Kidney (tissue), 14 donors: ENCODE data around the gene KRTAP29-1. TPM values are rescaled to one million over a fixed set of nuclear protein-coding genes. Genes with fewer than 3 reads are reported as not detected.

ENCODE experiments used
- DNase-seq, 5 donors: peaks; one replicate each; pipeline ENCODE4 v3.0.0-alpha.2; 2013 to 2020
- FAIRE-seq: peaks from 2 replicates; lab custom pipeline; 2012; peaks lifted over from hg19 to GRCh38; lab: Jason Lieb, UNC
- H3K27ac ChIP-seq, 2 donors: one replicate each; pipeline ENCODE4 v1.7.0; 2013; ENCODE audit warnings: low read depth in 2 of 2, low read length in 2 of 2, inconsistent platforms in 1 of 2
- H3K27me3 ChIP-seq: one replicate; pipeline ENCODE4 v1.7.1; 2013; ENCODE audit warnings: low read length, inconsistent platforms; ENCODE audit not compliant: control insufficient read depth, insufficient read depth
- H3K36me3 ChIP-seq, 3 donors: one replicate each; pipeline versions ENCODE4 v1.7.0 to v1.7.1; 2013; ENCODE audit warnings: low read length in 3 of 3, control low read depth in 1 of 3, inconsistent platforms in 1 of 3; ENCODE audit not compliant: insufficient read depth in 3 of 3, control insufficient read depth in 2 of 3
- H3K4me1 ChIP-seq, 3 donors: one replicate each; pipeline versions ENCODE4 v1.7.0 to v1.7.1; 2013; ENCODE audit warnings: low read length in 3 of 3, inconsistent platforms in 1 of 3, low read depth in 1 of 3; ENCODE audit not compliant: control insufficient read depth in 2 of 3, insufficient read depth in 2 of 3
- H3K4me3 ChIP-seq, 3 donors: one replicate each; pipeline versions ENCODE4 v1.7.0 to v1.8.1; 2013; ENCODE audit warnings: low read length in 3 of 3, control low read depth in 1 of 3, inconsistent platforms in 1 of 3
- H3K9ac ChIP-seq, 3 donors: one replicate each; pipeline versions ENCODE4 v1.7.0 to v1.7.1; 2013; ENCODE audit warnings: low read length in 3 of 3, control low read depth in 1 of 3, inconsistent platforms in 1 of 3
- H3K9me3 ChIP-seq, 3 donors: one replicate each; pipeline versions ENCODE4 v1.7.0 to v1.7.1; 2013; ENCODE audit warnings: low read length in 3 of 3, control low read depth in 1 of 3, inconsistent platforms in 1 of 3; ENCODE audit not compliant: control insufficient read depth in 2 of 3, insufficient read depth in 1 of 3
- intact Hi-C: fragments of 100-400 bp; cut with DNase I; formaldehyde crosslinking; loops from one replicate; pipeline ENCODE4 v1.11.1; 2022
- polyA plus RNA-seq: library from polyadenylated mRNA; stranded (reverse); fragments of 350-450 nt; fragmentation: Illumina TruSeq; extraction: RNeasy Lipid Tissue Mini Kit (QIAGEN cat#74804); gene quantifications from one replicate; pipeline ENCODE4 v1.2.3, GENCODE V29; 2014; ENCODE audit warnings: low read depth, low replicate concordance; ENCODE audit not compliant: insufficient read depth
- total RNA-seq: library from RNA; stranded (reverse); fragmentation: NEBNext Ultra II Directional; extraction: Animal tissue kit (Norgen Biotek cat#: 25700); gene quantifications from one replicate; pipeline ENCODE4 v1.2.1, GENCODE V29; 2021
- TF ChIP-seq, protein P1 (sequence below): IDR thresholded peaks from 3 replicates; pipeline ENCODE4 v1.5.1; 2012; ENCODE audit warnings: mild to moderate bottlenecking, moderate library complexity, borderline replicate concordance; ENCODE audit not compliant: insufficient read depth; ENCODE audit errors: extremely low read depth
- donor health status: control.
- donor health status: control.
- donor health status: control.
- donor health status: control.
- donor health status: control.
- donor health status: DM: yes; HTN: yes; CAD: no.
- donor health status: Normal renal cell carcinoma (clear cell type).

KRTAP29-1 gene
- total and polyA plus RNA-seq, 2 donors from 2014 or later = not detected

DNA sequence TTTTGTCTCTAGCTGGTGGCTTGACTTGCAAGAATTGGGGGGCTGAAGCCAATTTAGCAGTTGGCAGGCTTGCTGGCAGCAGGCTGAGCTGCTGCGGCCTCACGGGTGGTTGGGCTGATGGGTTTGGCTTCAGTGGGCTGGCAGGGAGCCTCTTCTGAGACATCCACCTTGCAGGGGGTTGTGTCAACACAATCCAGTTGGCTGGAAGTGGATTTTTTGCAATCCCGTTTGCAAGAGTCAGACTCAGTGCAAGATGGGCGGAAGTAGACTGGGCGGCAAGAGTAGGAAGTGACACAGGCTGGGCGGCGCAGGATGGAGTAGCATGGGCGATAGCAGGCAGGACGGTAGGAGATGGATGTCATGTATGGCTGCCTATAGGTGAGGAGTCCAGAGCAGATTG is 5.0 kb upstream of the KRTAP29-1 start:
- no peak overlapping the region for H3K27ac ChIP-seq
- intact Hi-C loops = no loop called here
- TF ChIP-seq, protein P1, sequence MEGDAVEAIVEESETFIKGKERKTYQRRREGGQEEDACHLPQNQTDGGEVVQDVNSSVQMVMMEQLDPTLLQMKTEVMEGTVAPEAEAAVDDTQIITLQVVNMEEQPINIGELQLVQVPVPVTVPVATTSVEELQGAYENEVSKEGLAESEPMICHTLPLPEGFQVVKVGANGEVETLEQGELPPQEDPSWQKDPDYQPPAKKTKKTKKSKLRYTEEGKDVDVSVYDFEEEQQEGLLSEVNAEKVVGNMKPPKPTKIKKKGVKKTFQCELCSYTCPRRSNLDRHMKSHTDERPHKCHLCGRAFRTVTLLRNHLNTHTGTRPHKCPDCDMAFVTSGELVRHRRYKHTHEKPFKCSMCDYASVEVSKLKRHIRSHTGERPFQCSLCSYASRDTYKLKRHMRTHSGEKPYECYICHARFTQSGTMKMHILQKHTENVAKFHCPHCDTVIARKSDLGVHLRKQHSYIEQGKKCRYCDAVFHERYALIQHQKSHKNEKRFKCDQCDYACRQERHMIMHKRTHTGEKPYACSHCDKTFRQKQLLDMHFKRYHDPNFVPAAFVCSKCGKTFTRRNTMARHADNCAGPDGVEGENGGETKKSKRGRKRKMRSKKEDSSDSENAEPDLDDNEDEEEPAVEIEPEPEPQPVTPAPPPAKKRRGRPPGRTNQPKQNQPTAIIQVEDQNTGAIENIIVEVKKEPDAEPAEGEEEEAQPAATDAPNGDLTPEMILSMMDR = no peak
- no peak overlapping the region for H3K9ac ChIP-seq
- H3K4me1 ChIP-seq = peaks cover 0 to 2% (median 0%) of the 10 kb centered on the region in 3 donors
- no peak overlapping the region for H3K4me3 ChIP-seq
- no peak for FAIRE-seq
- no peaks in the 10 kb centered on the region for H3K36me3 ChIP-seq
- DNase-seq = peak in 1 of 5 donors; percentile 68
- no peaks in the 10 kb centered on the region for H3K9me3 ChIP-seq
- H3K27me3 ChIP-seq = no peaks in the 10 kb centered on the region

DNA sequence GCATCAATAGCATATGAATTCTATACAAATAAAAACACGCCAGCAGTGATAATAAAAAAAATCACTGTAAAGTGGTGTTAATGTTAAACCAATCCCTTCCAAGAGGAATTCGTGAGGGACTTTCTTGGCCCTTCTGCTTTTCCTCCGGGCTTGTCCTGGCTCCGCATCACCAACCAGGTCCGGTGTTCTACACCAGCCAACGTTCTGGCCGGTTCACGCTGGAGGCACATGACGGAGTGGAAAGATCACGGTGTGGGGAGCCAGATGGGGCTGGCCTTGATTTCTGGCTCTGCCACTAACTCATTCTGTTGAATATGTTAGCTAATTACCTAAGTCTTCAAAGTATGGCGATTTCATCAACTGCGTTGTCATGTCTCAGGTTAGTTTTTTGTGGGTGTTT is 1.4 kb upstream of the KRTAP29-1 start:
- DNase-seq (peak in 1 of 5 donors; percentile 78), FAIRE-seq (no peak)
- Histone ChIP-seq H3K27ac (no peak overlapping the region), H3K9me3 (no peaks in the 10 kb centered on the region), H3K27me3 (no peaks in the 10 kb centered on the region), H3K4me3 (no peak overlapping the region), H3K36me3 (no peaks in the 10 kb centered on the region), H3K9ac (no peak overlapping the region), H3K4me1 (peaks cover 0 to 2% (median 0%) of the 10 kb centered on the region in 3 donors)
- intact Hi-C loops = no loop called here
- TF ChIP-seq, protein P1 = no peak

DNA sequence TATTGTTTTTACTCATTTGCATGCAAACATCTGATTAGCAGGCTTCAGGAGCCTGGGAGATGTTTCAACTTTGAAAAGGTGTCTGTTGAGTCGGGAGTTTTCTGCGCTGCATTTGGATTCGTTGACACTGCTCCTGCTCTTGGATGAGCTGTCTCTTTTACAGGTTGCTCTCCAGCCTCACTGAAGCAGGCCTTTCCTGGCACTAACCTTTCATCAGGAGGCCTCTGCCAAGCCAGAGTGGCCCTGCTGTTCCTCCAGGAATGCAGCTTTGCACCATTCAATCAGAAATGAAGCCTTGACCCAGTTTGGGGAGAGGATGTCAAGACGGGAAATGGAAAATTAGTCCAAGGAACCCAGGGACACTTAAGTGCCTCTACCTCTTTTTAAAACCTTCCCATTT is 330 bp upstream of the KRTAP29-1 start:
- TF ChIP-seq, protein P1 = no peak
- FAIRE-seq (no peak), DNase-seq (no peak)
- Histone ChIP-seq H3K4me1 (no peaks in the 10 kb centered on the region), H3K9ac (no peak overlapping the region), H3K4me3 (no peak overlapping the region), H3K27me3 (no peaks in the 10 kb centered on the region), H3K27ac (no peak overlapping the region), H3K9me3 (no peaks in the 10 kb centered on the region), H3K36me3 (no peaks in the 10 kb centered on the region)
- intact Hi-C loops = no loop called here

DNA sequence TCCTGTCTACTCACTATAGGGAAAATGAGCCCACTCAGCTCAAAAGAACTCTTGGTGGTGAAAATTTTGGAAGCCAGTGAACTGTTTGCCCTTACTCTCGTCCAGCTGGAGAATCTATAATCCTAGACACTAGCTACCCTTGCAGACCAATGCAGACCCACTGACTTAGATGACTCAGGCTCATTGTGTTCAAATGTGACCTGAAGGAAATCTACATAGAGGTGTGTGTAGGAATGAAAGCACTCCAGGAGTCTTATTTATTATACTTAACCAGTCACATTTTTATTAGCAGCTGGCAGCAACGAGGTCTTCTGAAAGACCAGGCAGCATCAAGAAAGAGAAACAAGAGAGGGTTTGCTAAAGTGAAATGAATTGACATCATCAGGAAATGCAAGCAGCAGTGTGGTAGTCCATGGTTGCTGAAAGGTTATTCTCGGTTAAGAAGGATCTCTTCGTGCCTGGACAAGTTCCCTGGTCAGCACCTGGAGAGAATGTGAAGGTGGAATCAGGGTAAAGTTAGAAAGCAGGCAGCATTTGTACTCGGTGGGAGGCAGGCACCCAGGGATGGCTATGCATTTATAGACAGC is 1.4 kb downstream of the KRTAP29-1 start:
- no peak overlapping the region for H3K27ac ChIP-seq
- TF ChIP-seq, protein P1 = no peak
- H3K27me3 ChIP-seq = no peaks in the 10 kb centered on the region
- intact Hi-C loops = no loop called here
- no peaks in the 10 kb centered on the region for H3K4me1 ChIP-seq
- H3K4me3 ChIP-seq = no peak overlapping the region
- H3K9ac ChIP-seq = no peak overlapping the region
- H3K36me3 ChIP-seq = no peaks in the 10 kb centered on the region
- DNase-seq = no peak
- no peaks in the 10 kb centered on the region for H3K9me3 ChIP-seq
- no peak for FAIRE-seq
